Spleen (tissue), 11 donors: ENCODE data around the gene TRPC6. TPM values are rescaled to one million over a fixed set of nuclear protein-coding genes. Genes with fewer than 3 reads are reported as not detected.

Source experiments
- DNase-seq: peaks from one replicate; pipeline ENCODE4 v3.0.0-alpha.2; 2020
- H3K27ac ChIP-seq, 8 donors: fragments of 200-600 bp; sonication (generic) in 7 of 8; 1 replicate in 4 of 8; 2 replicates in 4 of 8; pipeline versions ENCODE4 v1.5.0 to v1.8.0; 2016 to 2021; ENCODE audit warnings: inconsistent platforms in 4 of 8, mild to moderate bottlenecking in 4 of 8, moderate library complexity in 1 of 8
- H3K27me3 ChIP-seq, 7 donors: fragments of 200-600 bp; sonication (generic) in 6 of 7; replicated peaks in 1 of 7; 1 replicate in 4 of 7; 2 replicates in 3 of 7; pipeline versions ENCODE4 v1.5.0 to v1.8.0; 2016 to 2021; ENCODE audit warnings: inconsistent platforms in 3 of 7, mild to moderate bottlenecking in 1 of 7
- H3K36me3 ChIP-seq, 6 donors: fragments of 200-600 bp; sonication (generic) in 5 of 6; 1 replicate in 4 of 6; 2 replicates in 2 of 6; pipeline versions ENCODE4 v1.5.0 to v1.8.0; 2016 to 2021; ENCODE audit warnings: inconsistent platforms in 2 of 6
- H3K4me1 ChIP-seq, 6 donors: fragments of 200-600 bp; sonication (generic) in 5 of 6; 1 replicate in 3 of 6; 2 replicates in 3 of 6; pipeline versions ENCODE4 v1.5.0 to v1.8.0; 2016 to 2021; ENCODE audit warnings: inconsistent platforms in 3 of 6
- H3K4me3 ChIP-seq, 8 donors: fragments of 200-600 bp; sonication (generic) in 7 of 8; 1 replicate in 4 of 8; 2 replicates in 4 of 8; pipeline versions ENCODE4 v1.5.0 to v1.8.0; 2016 to 2021; ENCODE audit warnings: inconsistent platforms in 4 of 8, mild to moderate bottlenecking in 4 of 8, moderate library complexity in 2 of 8
- H3K9me3 ChIP-seq, 8 donors: fragments of 200-600 bp; sonication (generic) in 7 of 8; 1 replicate in 4 of 8; 2 replicates in 4 of 8; pipeline versions ENCODE4 v1.5.0 to v1.8.0; 2016 to 2021; ENCODE audit warnings: inconsistent platforms in 4 of 8
- POLR2A ChIP-seq, 3 donors: fragments of 450-650 bp; IDR thresholded peaks; one replicate each; pipeline ENCODE4 v1.5.1; 2017; ENCODE audit warnings: antibody characterized with exemption in 3 of 3, mild to moderate bottlenecking in 1 of 3
- POLR2AphosphoS5 ChIP-seq, 3 donors: sonication (generic); formaldehyde crosslinking; IDR thresholded peaks; one replicate each; pipeline ENCODE4 v1.5.1; 2017; ENCODE audit warnings: antibody characterized with exemption in 3 of 3
- WGBS, 5 donors: extraction: QIAGEN DNeasy Blood & Tissue Kit in 3 of 5; methylation state at CpG; one replicate each; pipeline versions ENCODE4 v1.1.5 to v1.1.7; 2013 to 2018; 5-methylcytosine and 5-hydroxymethylcytosine counted together
- intact Hi-C: fragments of 100-400 bp; cut with DNase I; formaldehyde crosslinking; loops from one replicate; pipeline ENCODE4 v1.15.0; 2023; ENCODE audit warnings: low total_unique reads
- polyA plus RNA-seq, 3 donors: library from polyadenylated mRNA; stranded (reverse); fragments of 200-250 nt; gene quantifications; one replicate each; pipeline ENCODE4 v1.2.1, GENCODE V29; 2013
- total RNA-seq, 7 donors: library from RNA; depleted of rRNA in 3 of 7; stranded (reverse); fragments of >200 nt in 3 of 7; fragmentation: NEBNext Ultra II Directional in 4 of 7; extraction: Animal tissue kit (Norgen Biotek cat#: 25700) in 4 of 7; gene quantifications; one replicate each; pipeline versions ENCODE4 v1.1.0 to v1.2.1, GENCODE V29; 2016 to 2021
- TF ChIP-seq, protein P1 (sequence below), 11 experiments: fragments of 200-600 bp in 7 of 11; fragments of 450-650 bp in 4 of 11; sonication (generic) in 4 of 11; IDR thresholded peaks in 8 of 11; conservative IDR thresholded peaks in 3 of 11; 1 replicate in 7 of 11; 2 replicates in 4 of 11; pipeline versions ENCODE4 v1.4.0 to v1.8.0; 2016 to 2021; ENCODE audit warnings: antibody characterized with exemption in 11 of 11, inconsistent platforms in 4 of 11, mild to moderate bottlenecking in 1 of 11
- donor health status: healthy with polysubstance abuse.
- donor health status: DM: no; HTN: no; CAD: no; lungs with moderate emphysema.
- donor health status: DM: no; HTN: no; CAD: no.
- donor health status: Bipolar disorder and iron deficiency.
- donor health status: healthy.
- donor health status: DM: no; HTN: no; CAD: no.
- donor health status: DM: yes; HTN: yes; CAD: no.

TRPC6 gene
- total and polyA plus RNA-seq, 10 donors = 0.30 to 6.6 (median 2.3) TPM

DNA sequence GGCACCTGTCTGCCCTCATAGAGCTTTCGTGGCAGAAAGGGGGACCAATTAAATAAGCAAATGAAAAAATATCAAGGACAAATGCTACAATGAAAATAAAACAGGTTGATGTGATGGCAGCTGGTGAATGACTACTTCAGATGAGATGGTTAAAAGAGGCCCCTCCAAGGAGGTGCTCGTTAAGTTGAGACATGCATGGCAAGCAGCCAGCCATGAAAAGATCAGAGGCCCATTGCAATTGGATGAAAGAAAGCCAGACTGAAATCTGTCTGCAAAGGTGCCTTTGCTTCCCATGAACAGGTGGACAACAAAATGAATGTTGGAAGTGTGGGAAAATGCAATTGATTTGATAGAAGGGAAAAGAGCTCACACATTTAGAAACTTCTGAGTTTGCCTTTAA, 848 bp upstream of the TRPC6 start:
- H3K4me3 ChIP-seq = no peak overlapping the region
- H3K27me3 ChIP-seq = peaks cover 0 to 43% (median 15%) of the 10 kb centered on the region in 7 donors
- intact Hi-C loops = no loop called here
- H3K9me3 ChIP-seq = peaks cover 0 to 7% (median 0%) of the 10 kb centered on the region in 8 donors
- H3K36me3 ChIP-seq = no peaks in the 10 kb centered on the region
- H3K4me1 ChIP-seq = peaks cover 0 to 16% (median 6%) of the 10 kb centered on the region in 6 donors
- H3K27ac ChIP-seq = no peak overlapping the region
- WGBS, 5 donors = 52 to 71% (median 69%) methylated on average over 2 of the region's 2 CpGs
- no peak for TF ChIP-seq POLR2A (IDR thresholded peaks at IDR 0.05)
- TF ChIP-seq POLR2AphosphoS5 (IDR thresholded peaks at IDR 0.05) = no peak
- TF ChIP-seq, protein P1, sequence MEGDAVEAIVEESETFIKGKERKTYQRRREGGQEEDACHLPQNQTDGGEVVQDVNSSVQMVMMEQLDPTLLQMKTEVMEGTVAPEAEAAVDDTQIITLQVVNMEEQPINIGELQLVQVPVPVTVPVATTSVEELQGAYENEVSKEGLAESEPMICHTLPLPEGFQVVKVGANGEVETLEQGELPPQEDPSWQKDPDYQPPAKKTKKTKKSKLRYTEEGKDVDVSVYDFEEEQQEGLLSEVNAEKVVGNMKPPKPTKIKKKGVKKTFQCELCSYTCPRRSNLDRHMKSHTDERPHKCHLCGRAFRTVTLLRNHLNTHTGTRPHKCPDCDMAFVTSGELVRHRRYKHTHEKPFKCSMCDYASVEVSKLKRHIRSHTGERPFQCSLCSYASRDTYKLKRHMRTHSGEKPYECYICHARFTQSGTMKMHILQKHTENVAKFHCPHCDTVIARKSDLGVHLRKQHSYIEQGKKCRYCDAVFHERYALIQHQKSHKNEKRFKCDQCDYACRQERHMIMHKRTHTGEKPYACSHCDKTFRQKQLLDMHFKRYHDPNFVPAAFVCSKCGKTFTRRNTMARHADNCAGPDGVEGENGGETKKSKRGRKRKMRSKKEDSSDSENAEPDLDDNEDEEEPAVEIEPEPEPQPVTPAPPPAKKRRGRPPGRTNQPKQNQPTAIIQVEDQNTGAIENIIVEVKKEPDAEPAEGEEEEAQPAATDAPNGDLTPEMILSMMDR (IDR thresholded peaks at IDR 0.05 in 8 of 11, conservative IDR thresholded peaks at IDR 0.05 in 3 of 11) = no peak
- DNase-seq = no peak

- TF ChIP-seq POLR2A (IDR thresholded peaks at IDR 0.05) (no peak), POLR2AphosphoS5 (IDR thresholded peaks at IDR 0.05) (no peak)
- TF ChIP-seq, protein P1 (IDR thresholded peaks at IDR 0.05 in 8 of 11, conservative IDR thresholded peaks at IDR 0.05 in 3 of 11) = no peak
- peak overlapping the region in 3 of 8 donors; percentile 59 to 73 (median 63) for H3K27ac ChIP-seq
These were observed 315 bp upstream of the TRPC6 start for GRCh38 chr11:101584129-101584515.

GRCh38 chr11:101582989-101583250, 887 bp downstream of the TRPC6 start:
- 6 to 17% (median 8%) methylated on average over 9 to 19 of the region's 19 CpGs for WGBS, 5 donors
- Histone ChIP-seq H3K4me1 (peaks cover 0 to 16% (median 6%) of the 10 kb centered on the region in 6 donors), H3K27ac (peak overlapping the region in 6 of 8 donors; percentile 23 to 73 (median 60)), H3K4me3 (peak overlapping the region; percentile 18 to 67 (median 37)), H3K27me3 (peaks cover 0 to 43% (median 15%) of the 10 kb centered on the region in 7 donors), H3K36me3 (no peaks in the 10 kb centered on the region), H3K9me3 (peaks cover 0 to 12% (median 0%) of the 10 kb centered on the region in 8 donors)
- DNase-seq = no peak
- TF ChIP-seq POLR2A (IDR thresholded peaks at IDR 0.05) = no peak
- no peak for TF ChIP-seq POLR2AphosphoS5 (IDR thresholded peaks at IDR 0.05)
- TF ChIP-seq, protein P1 (IDR thresholded peaks at IDR 0.05 in 8 of 11, conservative IDR thresholded peaks at IDR 0.05 in 3 of 11) = no peak
- intact Hi-C loops = no loop called here

More at GRCh38 chr11:101584129-101584515, 315 bp upstream of the TRPC6 start:
- 41 to 54% (median 48%) methylated on average over 8 of the region's 8 CpGs for WGBS, 5 donors
- Histone ChIP-seq H3K4me1 (peaks cover 0 to 16% (median 6%) of the 10 kb centered on the region in 6 donors), H3K27me3 (peaks cover 0 to 43% (median 15%) of the 10 kb centered on the region in 7 donors), H3K36me3 (no peaks in the 10 kb centered on the region), H3K4me3 (peak overlapping the region in 5 of 8 donors; percentile 37 to 67 (median 42)), H3K9me3 (peaks cover 0 to 12% (median 0%) of the 10 kb centered on the region in 8 donors)
- DNase-seq = no peak
- intact Hi-C loops = no loop called here

- no peak for TF ChIP-seq POLR2AphosphoS5 (IDR thresholded peaks at IDR 0.05)
- peaks cover 0 to 43% (median 15%) of the 10 kb centered on the region in 7 donors for H3K27me3 ChIP-seq
- H3K4me1 ChIP-seq = peaks cover 0 to 16% (median 6%) of the 10 kb centered on the region in 6 donors
- H3K9me3 ChIP-seq = peaks cover 0 to 12% (median 0%) of the 10 kb centered on the region in 8 donors
- peak overlapping the region in 4 of 8 donors; percentile 56 to 73 (median 62) for H3K27ac ChIP-seq
- 5 to 12% (median 7%) methylated on average over 34 to 35 of the region's 35 CpGs for WGBS, 5 donors
- peak overlapping the region; percentile 5 to 67 (median 37) for H3K4me3 ChIP-seq
- no peaks in the 10 kb centered on the region for H3K36me3 ChIP-seq
- intact Hi-C loops = no loop called here
- peak; percentile 70 for DNase-seq
These were observed 1.4 kb downstream of the TRPC6 start for GRCh38 chr11:101582236-101582988.
